IMR-90 (cell line): Measurements from ENCODE around the gene HMX1. TPM values are rescaled to one million over a fixed set of nuclear protein-coding genes. Genes with fewer than 3 reads are reported as not detected.

Experiments
- ATAC-seq: fragments of 200-7000 bp; cut with Tn5 transposase; 2 replicates; pipeline ENCODE4 v1.9.1; 2020; ENCODE audit warnings: low read depth, mild to moderate bottlenecking, moderate library complexity
- BruUV-seq: library from RNA; stranded (reverse); fragments of 400-500 nt; replicated peaks from 2 replicates; lab custom pipeline; 2021; lab: Mats Ljungman, UMichigan
- CTCF ChIA-PET: fragments of 300-600 bp; formaldehyde crosslinking; extraction: SDS; loops from one replicate; lab custom pipeline; 2021; ENCODE audit warnings: antibody characterized with exemption; lab: Yijun Ruan, JAX
- POLR2A ChIA-PET: fragments of 300-600 bp; sonication (Branson Sonifier 250); formaldehyde crosslinking; loops from one replicate; lab custom pipeline; 2022; ENCODE audit warnings: antibody characterized with exemption; ENCODE audit not compliant: unreplicated experiment; lab: Charles Lee
- DNase-seq: peaks from one replicate; pipeline ENCODE4 v3.0.0; 2013
- H2AFZ ChIP-seq: replicated peaks from 2 replicates; pipeline ENCODE3; 2013; ENCODE audit warnings: low read length, mild to moderate bottlenecking; ENCODE audit not compliant: poor library complexity
- H2AK5ac ChIP-seq: 2 replicates; pipeline ENCODE4 v1.6.1; 2013; ENCODE audit warnings: low read depth, low read length, inconsistent platforms
- H2AK9ac ChIP-seq: replicated peaks from 2 replicates; pipeline ENCODE3; 2013; ENCODE audit warnings: mild to moderate bottlenecking, low read depth, low read length, moderate library complexity; ENCODE audit not compliant: poor library complexity
- H2BK120ac ChIP-seq: 2 replicates; pipeline ENCODE4 v1.6.1; 2013; ENCODE audit warnings: low read depth, low read length, inconsistent platforms
- H2BK15ac ChIP-seq: 3 replicates; pipeline ENCODE4 v1.6.1; 2013; ENCODE audit warnings: low read depth, low read length, inconsistent platforms
- H2BK20ac ChIP-seq: 2 replicates; pipeline ENCODE4 v1.6.1; 2013; ENCODE audit warnings: low read depth, mild to moderate bottlenecking, inconsistent platforms, low read length, moderate library complexity
- H2BK5ac ChIP-seq: 2 replicates; pipeline ENCODE4 v1.6.1; 2013; ENCODE audit warnings: mild to moderate bottlenecking, low read depth, low read length, inconsistent platforms; ENCODE audit not compliant: poor library complexity, severe bottlenecking
- H3K14ac ChIP-seq: replicated peaks from 2 replicates; pipeline ENCODE4 v1.6.1; 2013; ENCODE audit warnings: low read depth, low read length, inconsistent platforms
- H3K18ac ChIP-seq: 2 replicates; pipeline ENCODE4 v1.6.1; 2013; ENCODE audit warnings: low read depth, low read length, control low read depth
- H3K23ac ChIP-seq: 2 replicates; pipeline ENCODE4 v1.6.1; 2013; ENCODE audit warnings: low read depth, low read length, inconsistent platforms
- H3K27ac ChIP-seq: 2 replicates; pipeline ENCODE4 v1.5.1; 2013; ENCODE audit warnings: mild to moderate bottlenecking, control low read depth, low read length; ENCODE audit not compliant: insufficient read depth
- H3K27me3 ChIP-seq: 2 replicates; pipeline ENCODE4 v1.6.1; 2013; ENCODE audit warnings: low read length; ENCODE audit not compliant: control insufficient read depth, insufficient read depth
- H3K36me3 ChIP-seq: 2 replicates; pipeline ENCODE4 v1.6.1; 2013; ENCODE audit warnings: low read length, mixed read lengths; ENCODE audit not compliant: control insufficient read depth, insufficient read depth
- H3K4ac ChIP-seq: 2 replicates; pipeline ENCODE4 v1.6.1; 2013; ENCODE audit warnings: low read depth, low read length, inconsistent platforms
- H3K4me1 ChIP-seq: 2 replicates; pipeline ENCODE4 v1.6.1; 2013; ENCODE audit warnings: low read length, mixed read lengths; ENCODE audit not compliant: control insufficient read depth, insufficient read depth
- H3K4me2 ChIP-seq: 2 replicates; pipeline ENCODE4 v1.6.1; 2013; ENCODE audit warnings: low read depth, mild to moderate bottlenecking, control low read depth, low read length, moderate library complexity
- H3K4me3 ChIP-seq: 2 replicates; pipeline ENCODE4 v1.5.1; 2013; ENCODE audit warnings: low read depth, mild to moderate bottlenecking, control low read depth, low read length, moderate library complexity; ENCODE audit not compliant: insufficient read depth
- H3K56ac ChIP-seq: 2 replicates; pipeline ENCODE4 v1.6.1; 2013; ENCODE audit warnings: low read length, inconsistent platforms; ENCODE audit not compliant: insufficient read depth; ENCODE audit errors: extremely low read depth
- H3K79me1 ChIP-seq, 2 experiments: 2 replicates each; pipeline ENCODE4 v1.6.1; 2013; ENCODE audit warnings: low read length in 2 of 2, inconsistent platforms in 1 of 2, low read depth in 1 of 2
- H3K9ac ChIP-seq: 2 replicates; pipeline ENCODE4 v1.6.1; 2013; ENCODE audit warnings: low read depth, low read length, control low read depth
- H3K9me1 ChIP-seq: 2 replicates; pipeline ENCODE4 v1.6.1; 2013; ENCODE audit warnings: low read length, inconsistent platforms; ENCODE audit not compliant: insufficient read depth
- H3K9me3 ChIP-seq: 2 replicates; pipeline ENCODE4 v1.6.1; 2013; ENCODE audit warnings: low read length; ENCODE audit not compliant: control insufficient read depth, insufficient read depth
- H4K20me1 ChIP-seq: 2 replicates; pipeline ENCODE4 v1.6.1; 2013; ENCODE audit warnings: low read length, inconsistent platforms; ENCODE audit not compliant: insufficient read depth
- H4K5ac ChIP-seq: 2 replicates; pipeline ENCODE4 v1.6.1; 2013; ENCODE audit warnings: mild to moderate bottlenecking, low read depth, low read length, control low read depth
- H4K8ac ChIP-seq, 2 experiments: 2 replicates each; pipeline ENCODE4 v1.6.1; 2013; ENCODE audit warnings: low read depth in 2 of 2, low read length in 2 of 2, control low read depth in 1 of 2, inconsistent platforms in 1 of 2
- H4K91ac ChIP-seq: 2 replicates; pipeline ENCODE4 v1.6.1; 2013; ENCODE audit warnings: low read depth, low read length, inconsistent platforms; ENCODE audit not compliant: insufficient read depth
- CEBPB ChIP-seq: IDR thresholded peaks from 2 replicates; pipeline ENCODE4 v1.6.1; 2012; ENCODE audit warnings: low read depth, low read length, improper control_type of control experiment
- MXI1 ChIP-seq: IDR thresholded peaks from 2 replicates; pipeline ENCODE4 v1.6.1; 2012; ENCODE audit warnings: low read depth, mild to moderate bottlenecking, low read length, moderate library complexity, borderline replicate concordance
- RCOR1 ChIP-seq: IDR thresholded peaks from 2 replicates; pipeline ENCODE4 v1.6.1; 2012; ENCODE audit warnings: mild to moderate bottlenecking, low read length, improper control_type of control experiment; ENCODE audit not compliant: insufficient replicate concordance
- WGBS, 2 experiments: methylation state at CpG; one replicate each; pipeline versions ENCODE4 v1.1.5 to v1.1.7; 2013; ENCODE audit warnings: missing lambda C conversion rate in 2 of 2; ENCODE audit not compliant: insufficient read length in 1 of 2; ENCODE audit errors: extremely low coverage in 2 of 2; 5-methylcytosine and 5-hydroxymethylcytosine counted together
- dilution Hi-C: fragments of 300-500 bp; cut with HindIII; formaldehyde crosslinking; loops from one replicate; pipeline ENCODE4 v1.14.3; 2018; ENCODE audit warnings: low sequenced_read_pairs; ENCODE audit not compliant: unreplicated experiment
- in situ Hi-C: fragments of 300-500 bp; cut with MboI; formaldehyde crosslinking; loops from 3 replicates; pipeline ENCODE4 v1.14.3; 2019; ENCODE audit warnings: low sequenced_read_pairs, inconsistent platforms, mixed read lengths
- intact Hi-C: fragments of 100-400 bp; cut with micrococcal nuclease; formaldehyde crosslinking; loops from 2 replicates; pipeline ENCODE4 v1.10.0; 2022
- polyA plus RNA-seq, 3 experiments: library from polyadenylated mRNA; depleted of rRNA; stranded (reverse); fragments of >200 nt; gene quantifications; 2 replicates each; pipeline ENCODE4 v1.2.3, GENCODE V29; 2012; ENCODE audit warnings: low replicate concordance in 1 of 3
- total RNA-seq: library from RNA; depleted of rRNA; stranded (reverse); fragments of >200 nt; gene quantifications from 2 replicates; pipeline ENCODE4 v1.2.3, GENCODE V29; 2012

Gene HMX1
- total and polyA plus RNA-seq, 2 of the 4 experiments (the other 2 are of a cell fraction): not detected

DNA sequence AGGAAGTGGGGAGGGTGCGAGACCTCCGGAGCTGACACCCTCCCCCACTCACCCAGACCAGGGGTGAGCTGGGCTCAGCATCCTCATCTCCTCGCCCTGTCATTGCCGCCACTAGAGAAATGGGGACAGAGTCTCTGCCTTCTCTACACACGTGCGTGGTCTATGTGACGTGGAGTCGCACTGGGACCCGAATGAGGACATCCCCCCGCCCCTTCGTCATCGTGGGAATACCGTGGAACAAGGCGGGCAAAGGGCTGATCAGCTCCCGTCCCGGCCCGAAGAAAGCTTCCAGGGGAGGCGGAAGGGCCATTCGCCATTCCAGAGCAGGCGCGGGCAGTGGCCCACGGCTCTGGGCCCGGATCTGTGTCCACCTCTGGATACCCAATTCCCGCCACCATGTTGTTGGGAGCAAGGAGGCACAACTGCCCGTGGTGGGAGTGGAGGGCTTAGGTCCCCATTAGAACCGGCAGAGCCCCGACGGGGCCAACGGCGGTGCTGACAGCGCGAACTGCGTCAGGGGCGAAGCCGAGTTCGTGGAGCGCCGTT is 12.0 kb downstream of the HMX1 start:
- Histone ChIP-seq H2AFZ (no peak overlapping the region), H3K4me3 (no peak overlapping the region), H3K9ac (no peak overlapping the region), H3K9me3 (no peaks in the 10 kb centered on the region), H3K56ac (no peak overlapping the region), H3K27ac (no peak overlapping the region), H2AK5ac (no peak overlapping the region), H3K4me2 (no peak overlapping the region), H4K8ac (no peak overlapping the region), H4K91ac (no peak overlapping the region), H3K18ac (no peak overlapping the region), H2BK5ac (no peak overlapping the region), H2AK9ac (no peak overlapping the region), H3K23ac (no peak overlapping the region), H3K79me1 (no peaks in the 10 kb centered on the region), H2BK120ac (no peak overlapping the region), H3K4me1 (no peaks in the 10 kb centered on the region), H4K20me1 (no peaks in the 10 kb centered on the region), H2BK15ac (no peak overlapping the region), H4K5ac (no peak overlapping the region), H3K9me1 (no peaks in the 10 kb centered on the region), H3K36me3 (no peaks in the 10 kb centered on the region), H3K14ac (no peak overlapping the region), H3K27me3 (peaks cover 82% of the 10 kb centered on the region), H2BK20ac (no peak overlapping the region), H3K4ac (no peak overlapping the region)
- WGBS, 2 experiments: 3% methylated on average over 14 of the region's 38 CpGs; no CpG with 5 or more reads in 1 of the 2 experiments
- in situ Hi-C loops: no loop called here
- ChIA-PET CTCF (no interaction called here), POLR2A (no interaction called here)
- dilution Hi-C loops: no loop called here
- DNase-seq (no peak), ATAC-seq (no peak)
- BruUV-seq: no TSS peak
- intact Hi-C loops: no loop called here
- TF ChIP-seq RCOR1 (no peak), CEBPB (no peak), MXI1 (no peak)
